22Rv1 (cell line): ENCODE measurements around the gene SSH2.

ENCODE experiments used
- CTCF ChIP-seq: fragments of 450-650 bp; IDR thresholded peaks from 2 replicates; pipeline ENCODE4 v1.5.1; 2017; ENCODE audit warnings: mild to moderate bottlenecking
- ZFX ChIP-seq: fragments of 450-650 bp; IDR thresholded peaks from 2 replicates; pipeline ENCODE4 v1.6.1; 2017; ENCODE audit warnings: antibody characterized with exemption, borderline replicate concordance

DNA sequence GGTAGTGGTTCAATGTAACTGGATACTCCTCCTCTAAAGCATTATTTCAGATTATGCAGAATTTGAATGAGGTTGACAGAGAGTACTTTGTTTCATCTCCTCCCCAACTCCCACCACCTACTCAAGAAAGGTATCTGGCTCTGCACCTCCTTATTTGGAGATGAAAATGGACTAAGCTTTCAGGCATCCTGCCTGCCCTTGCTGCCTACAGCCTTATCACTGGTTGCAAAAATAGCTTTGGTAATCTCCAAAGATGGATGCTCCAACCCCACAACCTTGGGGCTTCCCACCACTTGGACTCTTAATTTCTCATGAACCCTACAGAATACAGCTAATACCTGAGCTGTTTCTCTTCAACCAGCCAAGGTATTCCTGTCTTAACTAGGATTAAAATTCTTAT lies 262.1 kb downstream of the SSH2 start:
- TF ChIP-seq CTCF (no peak), ZFX (no peak)
